HEK293T (cell line): ENCODE results near the gene KLHDC8A.
A peak's percentile ranks its signal among the peaks of the same experiment; 100 is the strongest.

ENCODE experiments used
- CTCF ChIA-PET: fragments of 350-600 bp; formaldehyde crosslinking; extraction: SDS; loops from one replicate; lab custom pipeline; 2021; ENCODE audit warnings: antibody characterized with exemption, inconsistent platforms; lab: Yijun Ruan, JAX
- POLR2A ChIA-PET: fragments of 350-600 bp; formaldehyde crosslinking; extraction: SDS; loops from one replicate; lab custom pipeline; 2020; ENCODE audit warnings: antibody characterized with exemption, inconsistent platforms; lab: Yijun Ruan, JAX
- DNase-seq: peaks from one replicate; pipeline ENCODE4 v3.0.0; 2012; ENCODE audit warnings: mixed read lengths; ENCODE audit errors: extremely low spot score
- ARNT ChIP-seq: fragments of 450-650 bp; IDR thresholded peaks from 2 replicates; pipeline ENCODE4 v1.6.1; 2017; ENCODE audit warnings: mild to moderate bottlenecking
- BHLHE40 ChIP-seq: fragments of 450-650 bp; IDR thresholded peaks from 2 replicates; pipeline ENCODE4 v1.6.1; 2016; ENCODE audit warnings: mild to moderate bottlenecking, moderate library complexity, borderline replicate concordance
- CTBP1 ChIP-seq: fragments of 450-650 bp; IDR thresholded peaks from 2 replicates; pipeline ENCODE4 v1.6.1; 2016; ENCODE audit warnings: borderline replicate concordance
- ELF4 ChIP-seq: fragments of 450-650 bp; IDR thresholded peaks from 2 replicates; pipeline ENCODE4 v1.6.1; 2017; ENCODE audit warnings: antibody characterized with exemption
- FOXA1 ChIP-seq: fragments of 450-650 bp; IDR thresholded peaks from 2 replicates; pipeline ENCODE4 v1.6.1; 2016; ENCODE audit warnings: mild to moderate bottlenecking
- FOXK2 ChIP-seq: fragments of 450-650 bp; IDR thresholded peaks from 2 replicates; pipeline ENCODE4 v1.6.1; 2016; ENCODE audit warnings: mild to moderate bottlenecking
- FOXM1 ChIP-seq: fragments of 450-650 bp; IDR thresholded peaks from 2 replicates; pipeline ENCODE4 v1.6.1; 2017; ENCODE audit warnings: mild to moderate bottlenecking, borderline replicate concordance
- HDGF ChIP-seq: fragments of 450-650 bp; IDR thresholded peaks from 2 replicates; pipeline ENCODE4 v1.6.1; 2017; ENCODE audit warnings: antibody characterized with exemption, borderline replicate concordance
- L3MBTL2 ChIP-seq: fragments of 450-650 bp; conservative IDR thresholded peaks from 2 replicates; pipeline ENCODE4 v1.6.1; 2016; ENCODE audit warnings: mild to moderate bottlenecking
- LEF1 ChIP-seq: fragments of 450-650 bp; IDR thresholded peaks from 2 replicates; pipeline ENCODE4 v1.6.1; 2017; ENCODE audit warnings: mild to moderate bottlenecking, borderline replicate concordance
- NFRKB ChIP-seq: fragments of 450-650 bp; IDR thresholded peaks from 2 replicates; pipeline ENCODE4 v1.6.1; 2016; ENCODE audit warnings: mild to moderate bottlenecking, moderate library complexity
- PKNOX1 ChIP-seq: fragments of 450-650 bp; IDR thresholded peaks from 2 replicates; pipeline ENCODE4 v1.6.1; 2016
- SP1 ChIP-seq: fragments of 450-650 bp; IDR thresholded peaks from 2 replicates; pipeline ENCODE4 v1.6.1; 2017
- SUZ12 ChIP-seq: fragments of 450-650 bp; IDR thresholded peaks from 2 replicates; pipeline ENCODE4 v1.6.1; 2016; ENCODE audit warnings: mild to moderate bottlenecking
- TARDBP ChIP-seq: fragments of 450-650 bp; IDR thresholded peaks from 2 replicates; pipeline ENCODE4 v1.6.1; 2016
- ZNF384 ChIP-seq: fragments of 450-650 bp; IDR thresholded peaks from 2 replicates; pipeline ENCODE4 v1.6.1; 2016

Gene KLHDC8A

GRCh38 chr1:205324781-205325180, 31.9 kb downstream of the KLHDC8A start:
- ChIA-PET CTCF (interaction anchor here (0.5 to 14.1 kb wide), 14 partner anchors 10 to 284 kb away, joined by 3 to 235 read pairs (median 4); no protein-coding TSS in a partner anchor), POLR2A (interaction anchor here (1.2 to 2.5 kb wide), 3 partner anchors 51 to 97 kb away, joined by 3 to 18 read pairs (median 4); partner anchors contain the start of gene TMCC2)
- DNase-seq = no peak
- TF ChIP-seq FOXA1 = no peak

GRCh38 chr1:205323794-205324193, 32.9 kb downstream of the KLHDC8A start:
- no peak for DNase-seq
- TF ChIP-seq FOXK2 (no peak), PKNOX1 (no peak), FOXA1 (no peak), LEF1 (no peak), L3MBTL2 (no peak)
- CTCF ChIA-PET = interaction anchor here (1.2 to 14.1 kb wide), 4 partner anchors 12 to 94 kb away, joined by 3 to 235 read pairs (median 14); no protein-coding TSS in a partner anchor
- POLR2A ChIA-PET = interaction anchor here (2.5 kb wide), 1 partner anchor 50 kb away, joined by 18 read pairs; no protein-coding TSS in a partner anchor

DNA sequence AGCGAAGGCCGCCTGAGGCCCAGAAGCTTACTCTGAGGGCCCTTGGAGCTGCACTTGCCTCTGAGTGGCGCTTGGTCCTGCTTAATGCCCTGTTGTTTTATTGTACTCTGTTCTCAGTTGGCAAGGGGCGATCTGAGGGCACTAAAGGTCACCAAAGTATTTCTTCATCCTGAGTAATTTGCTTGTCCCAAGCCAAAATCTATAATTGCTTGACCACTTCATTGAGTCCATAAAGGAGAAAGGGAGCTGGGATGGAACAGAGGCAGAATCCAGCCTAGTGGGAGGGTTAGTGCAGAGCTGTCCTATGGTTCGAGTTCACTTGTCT, 34.8 kb downstream of the KLHDC8A start:
- DNase-seq = no peak
- POLR2A ChIA-PET = interaction anchor here (1.2 kb wide), 1 partner anchor 51 kb away, joined by 3 read pairs; no protein-coding TSS in a partner anchor

DNA sequence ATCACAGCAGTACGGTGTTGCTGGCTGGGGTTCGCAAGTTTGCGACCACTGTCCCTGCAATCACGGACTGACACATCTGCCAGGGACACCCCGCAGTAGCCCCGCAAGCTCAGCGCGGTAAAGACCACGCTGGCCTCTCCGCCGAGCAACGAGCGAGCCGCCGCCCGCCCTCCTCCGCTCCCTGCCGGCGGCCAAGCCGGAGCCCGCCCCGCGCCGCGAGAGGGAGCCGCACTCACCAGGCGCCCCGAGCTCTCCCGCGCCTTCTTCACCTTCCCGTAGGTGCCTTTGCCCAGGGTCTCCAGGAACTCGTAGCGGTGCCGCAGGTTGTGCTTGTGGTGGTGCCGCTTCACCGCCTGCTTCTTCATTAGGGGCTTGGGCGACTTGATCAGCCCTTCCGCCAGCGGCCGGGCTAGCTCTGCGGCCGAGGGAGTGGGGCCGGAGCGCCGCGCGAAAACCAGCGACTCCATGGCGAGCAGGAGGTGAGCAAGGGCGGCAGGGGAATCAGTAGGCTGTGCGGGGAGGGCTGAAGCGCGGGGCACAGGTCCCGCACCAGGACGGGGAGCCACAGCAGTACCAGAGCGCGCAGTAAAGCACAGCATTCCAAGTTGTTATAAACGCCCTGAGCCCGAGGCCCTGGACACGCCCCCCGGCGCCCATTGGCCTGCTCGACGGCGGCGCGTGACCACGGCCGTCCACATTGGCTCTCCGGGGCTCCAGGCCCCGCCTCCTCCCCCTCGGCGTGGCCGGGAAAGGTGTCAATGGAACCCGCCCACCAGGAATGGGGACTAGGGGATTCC, 35.4 kb downstream of the KLHDC8A start, which contains the start of gene NUAK2:
TSS of gene NUAK2 (minus strand) at position 584 of the 797 bp plus-strand sequence. CDS start at position 467, 117 bp downstream.
- ChIA-PET POLR2A (interaction anchor here (0.8 to 1.2 kb wide), 3 partner anchors 49 to 92 kb away, joined by 3 read pairs; no protein-coding TSS in a partner anchor), CTCF (interaction anchor here (1.0 to 14.1 kb wide), 2 partner anchors 40 to 48 kb away, joined by 3 to 235 read pairs; no protein-coding TSS in a partner anchor)
- DNase-seq = peak; percentile 96
- no peak for TF ChIP-seq FOXA1
- peak; percentile 96 for TF ChIP-seq L3MBTL2
- TF ChIP-seq HDGF = no peak

More for the DNA sequence above, 34.8 kb downstream of the KLHDC8A start:
- TF ChIP-seq L3MBTL2 (no peak), ARNT (no peak), CTBP1 (no peak)
- CTCF ChIA-PET = interaction anchor here (14.1 kb wide), 1 partner anchor 49 kb away, joined by 235 read pairs; no protein-coding TSS in a partner anchor

DNA sequence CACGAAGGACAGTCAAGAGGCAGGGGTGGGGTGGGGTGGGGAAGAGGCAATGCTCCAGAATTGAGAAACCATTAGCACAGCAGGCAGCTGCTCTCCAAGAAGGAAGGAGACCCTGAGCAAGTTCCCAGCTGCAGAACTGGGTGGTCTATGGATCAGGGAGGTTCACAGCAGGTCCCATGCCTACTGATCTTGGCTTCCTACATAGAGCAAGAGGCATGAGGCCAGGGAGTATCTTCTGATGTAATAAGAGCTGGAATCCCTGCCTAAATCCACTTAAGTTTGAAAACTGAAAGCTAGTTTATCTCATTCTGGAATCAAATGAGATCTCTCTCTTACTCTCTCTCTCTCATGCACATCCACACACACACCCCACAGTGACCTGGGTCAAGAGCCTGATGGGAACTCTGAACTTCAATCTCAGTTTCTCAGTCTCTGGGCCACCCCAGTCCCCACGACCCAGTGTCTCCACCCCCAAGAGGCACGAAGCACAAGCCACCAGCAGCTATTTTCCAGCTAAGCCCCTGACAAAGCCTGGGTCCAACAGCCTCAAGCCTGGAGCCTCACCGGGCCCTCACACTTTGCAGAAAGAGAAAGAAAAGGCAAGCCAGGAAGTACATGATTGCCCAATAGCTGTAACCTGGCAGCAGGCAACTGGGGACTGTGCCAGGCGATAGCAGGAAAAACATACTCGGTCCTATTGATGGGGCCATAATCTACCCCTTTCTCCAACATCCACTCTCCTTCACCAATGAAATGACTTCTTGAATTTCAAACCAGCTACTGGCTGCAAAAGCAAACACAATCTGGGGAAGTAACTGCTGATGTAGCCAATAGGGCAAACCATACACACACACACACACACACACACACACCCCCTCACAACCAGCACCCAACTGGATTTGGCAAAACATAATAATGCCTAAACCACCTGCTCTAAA, 37.4 kb downstream of the KLHDC8A start:
- ChIA-PET CTCF (interaction anchor here (1.4 kb wide), 1 partner anchor 46 kb away, joined by 10 read pairs; no protein-coding TSS in a partner anchor), POLR2A (no interaction called here)
- no peak for DNase-seq
- TF ChIP-seq PKNOX1 (no peak), SP1 (no peak), FOXM1 (no peak), ELF4 (no peak), FOXK2 (no peak), FOXA1 (no peak), L3MBTL2 (no peak), LEF1 (no peak), ZNF384 (no peak), SUZ12 (no peak), ARNT (no peak), NFRKB (no peak), HDGF (no peak), BHLHE40 (no peak), TARDBP (no peak), CTBP1 (no peak)

- no peak for DNase-seq
- POLR2A ChIA-PET = no interaction called here
- TF ChIP-seq NFRKB (no peak), FOXK2 (no peak), CTBP1 (no peak), L3MBTL2 (no peak), SUZ12 (no peak), PKNOX1 (no peak), HDGF (no peak), SP1 (no peak), FOXA1 (no peak), ZNF384 (no peak), ARNT (no peak), ELF4 (no peak), BHLHE40 (no peak), LEF1 (no peak), FOXM1 (no peak), TARDBP (no peak)
- CTCF ChIA-PET = interaction anchor here (1.1 to 1.4 kb wide), 2 partner anchors 45 kb away, joined by 7 to 10 read pairs; no protein-coding TSS in a partner anchor
Measured at GRCh38 chr1:205318231-205318991, 38.3 kb downstream of the KLHDC8A start.
